GM19023 (cell line): ENCODE results near the gene SLC1A7.

Experiments used
- ATAC-seq: cut with Tn5 transposase; IDR thresholded peaks from one replicate; pipeline ENCODE4 v1.9.1; 2021; ENCODE audit warnings: mild to moderate bottlenecking, moderate library complexity; ENCODE audit not compliant: unreplicated experiment

Gene SLC1A7

DNA sequence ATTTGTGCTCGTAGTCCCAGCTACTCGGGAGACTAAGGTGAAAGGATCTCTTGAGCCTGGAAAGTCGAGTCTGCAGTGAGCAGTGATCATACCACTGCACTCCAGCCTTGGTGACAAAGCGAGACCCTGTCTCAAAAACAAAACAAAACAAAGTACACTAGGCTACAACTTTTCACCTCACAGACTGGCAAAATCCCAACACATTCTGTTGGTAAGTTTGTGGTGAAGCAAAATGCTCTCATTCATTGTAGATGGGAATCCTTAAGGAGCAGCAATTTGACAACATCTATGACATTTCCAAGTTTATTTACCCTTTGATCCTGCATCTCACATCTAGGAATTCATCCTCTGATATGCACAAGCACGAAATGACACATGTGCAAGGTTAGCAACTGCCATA lies 20.2 kb upstream of the SLC1A7 start:
- no peak for ATAC-seq

DNA sequence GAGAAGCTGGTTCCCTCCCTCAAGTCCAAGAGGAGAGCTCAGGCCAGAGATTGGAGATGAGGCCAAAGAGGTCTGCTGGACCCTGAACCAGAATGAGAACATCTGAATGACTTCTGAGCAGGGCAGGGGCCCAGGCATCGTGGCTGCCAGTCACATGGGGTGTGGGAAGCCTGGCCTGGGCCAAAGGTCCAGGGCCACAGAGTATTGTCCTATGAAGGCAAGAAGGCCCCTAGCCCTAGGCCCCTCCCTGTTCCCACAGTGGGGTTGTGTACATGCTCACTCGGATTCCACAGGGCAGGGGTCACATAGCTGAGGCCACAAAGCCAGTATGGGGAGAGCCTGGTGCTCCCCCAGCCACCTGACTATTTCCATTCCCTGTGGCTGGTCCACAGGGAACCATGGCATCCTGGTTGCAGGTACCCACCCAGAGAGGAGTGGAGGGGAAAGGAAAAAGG lies 18.5 kb upstream of the SLC1A7 start:
- ATAC-seq, result no peak

- no peak for ATAC-seq
Measured at GRCh38 chr1:53158900-53159299, 16.5 kb upstream of the SLC1A7 start.

GRCh38 chr1:53156783-53157182 lies 14.3 kb upstream of the SLC1A7 start:
- no peak for ATAC-seq

- no peak for ATAC-seq
Measured at GRCh38 chr1:53155945-53156344, 13.5 kb upstream of the SLC1A7 start.

DNA sequence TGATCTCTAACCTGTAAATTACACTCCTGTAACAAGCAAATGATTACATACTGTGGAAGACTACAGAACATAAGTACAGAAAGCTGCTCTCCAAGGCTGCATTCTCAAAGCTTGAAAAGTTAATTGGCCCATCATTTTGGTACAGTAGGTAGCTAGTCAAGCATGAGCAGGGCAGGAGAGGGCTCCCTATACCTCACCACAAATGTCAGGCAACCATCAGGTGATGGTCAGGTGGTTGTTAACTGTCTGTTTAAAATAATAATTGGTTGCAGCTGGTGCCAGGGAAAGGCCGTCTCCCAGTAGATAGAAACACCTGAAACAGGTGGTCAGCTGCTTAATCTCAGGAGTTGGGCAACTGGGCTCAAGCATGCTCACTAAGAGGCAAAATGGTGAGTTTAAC lies 13.1 kb upstream of the SLC1A7 start:
- no peak for ATAC-seq

GRCh38 chr1:53154859-53155438 lies 12.5 kb upstream of the SLC1A7 start:
- no peak for ATAC-seq

GRCh38 chr1:53153752-53154151 lies 11.3 kb upstream of the SLC1A7 start:
- ATAC-seq, result no peak

DNA sequence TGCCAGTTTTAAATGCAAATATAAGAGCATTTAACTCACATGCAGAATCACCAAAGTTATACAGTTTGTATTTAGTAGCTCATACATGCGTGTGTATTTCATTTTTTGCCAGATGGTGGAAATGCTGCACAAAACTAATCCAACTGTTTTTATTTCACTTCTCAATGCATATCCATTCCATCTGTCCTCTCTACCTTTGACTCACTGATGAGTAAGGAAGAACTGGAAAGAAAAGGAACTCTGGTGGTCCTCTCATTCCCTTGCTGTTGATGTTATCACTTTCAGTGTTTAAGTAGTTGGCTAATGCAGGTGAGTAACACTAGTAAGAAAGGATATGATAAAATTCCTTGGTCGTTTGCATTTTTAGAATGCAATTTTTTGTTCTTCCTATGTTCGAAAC lies 5.7 kb upstream of the SLC1A7 start:
- no peak for ATAC-seq

GRCh38 chr1:53147174-53147573 lies 4.7 kb upstream of the SLC1A7 start:
- no peak for ATAC-seq

DNA sequence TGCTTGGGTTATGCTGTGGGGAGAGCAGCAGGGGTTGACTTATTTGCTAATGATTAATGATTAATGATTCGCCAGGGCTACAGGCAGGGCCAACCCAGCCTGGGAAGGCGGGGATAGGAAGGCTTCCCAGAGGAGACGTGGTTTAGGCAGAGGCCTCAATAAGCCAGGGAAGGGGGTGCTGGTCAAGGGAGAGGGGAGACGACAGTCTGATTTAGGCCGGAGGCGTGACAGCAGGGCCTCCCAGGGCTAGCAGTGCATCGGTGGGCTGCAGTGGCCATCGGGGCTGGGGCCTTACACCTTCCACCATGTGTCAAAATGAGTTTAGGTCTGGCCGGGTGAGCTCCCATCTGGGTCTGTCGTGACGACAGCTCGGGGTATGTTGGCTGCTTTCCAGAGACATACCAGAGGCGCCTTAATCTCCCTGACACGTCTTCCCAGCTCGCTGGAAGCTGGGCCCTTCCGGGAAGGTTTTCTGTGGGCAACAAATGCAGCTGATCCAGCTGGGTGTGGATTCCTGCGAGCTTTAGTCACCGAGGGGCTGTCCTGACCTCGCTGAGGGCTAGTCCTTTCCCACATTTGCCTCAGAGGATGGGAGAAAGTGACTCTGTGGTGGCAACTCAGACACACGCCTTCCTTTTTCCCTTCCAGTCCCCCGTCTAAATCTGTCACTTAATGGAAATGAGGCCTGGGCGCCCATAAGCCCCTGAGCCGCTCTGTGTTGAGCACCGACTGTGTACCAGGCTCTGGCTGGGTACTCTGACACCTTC lies 3.7 kb upstream of the SLC1A7 start:
- no peak for ATAC-seq

DNA sequence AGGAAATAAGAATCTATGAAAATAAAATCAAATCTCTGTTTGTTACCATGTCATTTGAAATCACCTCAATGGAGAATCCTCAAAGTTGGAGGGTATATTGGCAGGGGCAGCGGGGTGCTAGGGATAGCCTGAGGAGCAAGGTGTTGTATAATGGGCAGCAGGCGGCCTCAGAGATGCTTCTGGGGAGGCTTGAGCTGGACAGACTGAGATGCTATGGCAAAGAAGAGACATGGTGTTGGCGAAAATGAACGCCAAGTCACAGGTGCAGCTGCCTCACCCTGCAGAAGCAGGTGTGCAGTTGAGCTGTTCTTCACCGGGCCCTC lies 3.1 kb upstream of the SLC1A7 start:
- no peak for ATAC-seq

DNA sequence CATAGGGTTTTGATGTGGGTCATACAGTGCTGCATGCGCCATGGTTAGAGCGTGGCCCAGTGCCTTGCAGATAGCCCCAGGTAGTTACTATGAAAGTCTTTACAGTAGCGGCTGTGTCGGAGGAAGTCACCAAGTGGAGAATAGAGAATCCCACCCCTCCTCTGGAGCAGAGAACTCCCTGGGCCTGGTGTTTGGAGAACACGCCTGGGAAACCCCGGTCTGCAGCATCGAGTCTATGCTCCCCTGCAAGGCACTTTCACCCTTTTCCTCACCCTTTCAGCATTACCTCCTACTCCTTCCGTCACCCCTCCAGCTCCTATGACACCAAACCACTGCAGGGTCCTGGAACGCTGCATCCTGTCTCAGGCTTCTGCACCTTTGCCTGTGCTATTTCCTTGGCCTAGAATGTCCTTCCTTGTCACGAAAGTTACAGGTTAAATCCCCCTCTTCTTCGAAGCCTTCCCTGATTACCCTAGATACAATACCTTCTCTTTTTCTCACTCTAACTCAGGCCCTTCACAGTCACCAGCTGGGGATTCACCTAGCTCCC lies 2.7 kb upstream of the SLC1A7 start:
- no peak for ATAC-seq

DNA sequence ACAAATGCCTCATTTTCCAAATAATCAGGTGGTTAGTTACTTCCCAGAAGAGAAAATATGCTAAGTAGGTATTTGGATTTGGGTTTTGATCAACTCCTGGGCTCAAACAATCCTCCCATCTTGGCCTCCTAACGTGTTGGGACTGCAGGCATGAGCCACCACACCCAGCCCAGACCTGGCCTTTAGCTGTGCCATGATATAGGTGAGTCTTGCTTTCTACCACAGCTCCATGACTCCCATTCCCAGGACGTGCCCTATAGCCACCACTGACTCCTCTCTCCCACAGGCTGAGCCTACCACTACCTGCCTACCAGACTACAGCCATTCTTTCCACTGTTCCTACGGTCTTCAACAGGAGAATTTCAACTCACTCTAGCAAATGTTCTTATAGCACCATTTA lies 1.8 kb upstream of the SLC1A7 start:
- no peak for ATAC-seq

DNA sequence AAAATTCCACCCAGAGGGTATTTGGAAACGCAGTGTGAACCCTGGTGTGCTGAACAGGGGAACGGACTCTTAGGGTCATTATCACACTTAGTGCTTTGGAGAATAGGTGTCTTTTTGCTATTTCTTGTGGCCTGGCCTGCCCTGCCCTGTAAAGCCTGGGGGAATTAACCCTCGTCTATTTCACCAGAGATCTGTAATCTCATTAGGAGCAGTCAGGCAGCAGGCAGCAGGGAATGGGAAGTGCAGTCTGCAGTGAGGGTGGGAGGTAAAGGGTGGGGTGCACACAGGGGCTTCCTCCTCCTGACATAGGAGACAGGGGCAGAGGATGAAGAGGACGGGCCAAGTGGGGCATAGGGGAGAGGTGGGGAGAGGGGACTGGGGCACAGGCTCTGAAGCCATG lies 1.1 kb upstream of the SLC1A7 start:
- no peak for ATAC-seq

DNA sequence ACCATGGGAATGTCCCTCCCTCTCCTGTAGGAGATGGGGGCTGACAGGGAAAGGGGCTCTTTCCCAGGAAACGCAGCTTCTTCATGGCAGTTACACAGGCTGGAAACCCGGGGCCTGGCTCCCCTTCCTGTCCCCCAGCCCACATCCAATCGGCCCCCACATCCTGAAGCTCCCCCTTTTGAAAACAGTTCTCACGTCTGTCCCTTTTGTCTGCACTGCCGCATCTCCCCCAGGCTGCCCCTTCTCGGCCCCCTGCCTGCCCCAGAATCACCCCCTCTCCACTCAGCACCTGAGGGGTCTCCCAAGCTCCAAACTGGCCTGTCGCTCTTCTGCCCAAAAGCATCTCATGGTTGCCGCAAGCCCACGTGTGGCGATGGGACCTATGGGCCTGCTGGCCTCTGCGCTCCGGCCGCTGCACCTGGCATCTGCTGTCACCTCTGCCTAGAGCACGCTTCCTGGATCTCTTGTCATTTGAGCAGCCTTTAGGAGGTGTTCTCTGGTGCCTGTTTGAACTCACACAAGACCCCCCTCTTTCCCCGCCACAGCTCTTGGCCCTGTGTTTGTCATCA lies 867 bp downstream of the SLC1A7 start:
- no peak for ATAC-seq

DNA sequence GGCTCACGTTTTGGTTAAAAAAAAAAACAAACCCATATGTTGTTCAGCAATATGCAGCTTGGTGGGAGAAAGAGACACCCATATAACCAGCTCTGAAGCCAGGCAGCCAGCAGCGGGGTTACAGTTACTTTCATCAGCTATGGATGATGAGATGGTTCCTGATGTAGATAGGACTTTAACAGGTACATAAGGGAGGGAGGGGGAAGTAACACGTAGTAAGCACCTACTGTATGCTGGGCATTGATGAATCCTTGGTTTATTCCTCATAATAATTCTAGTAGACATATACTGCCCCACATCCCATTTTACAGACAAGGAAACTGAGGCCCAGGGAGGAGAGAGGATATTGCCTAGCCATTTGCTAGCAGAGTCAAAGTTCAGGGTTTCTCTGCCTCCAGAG lies 2.0 kb downstream of the SLC1A7 start:
- ATAC-seq, result no peak

DNA sequence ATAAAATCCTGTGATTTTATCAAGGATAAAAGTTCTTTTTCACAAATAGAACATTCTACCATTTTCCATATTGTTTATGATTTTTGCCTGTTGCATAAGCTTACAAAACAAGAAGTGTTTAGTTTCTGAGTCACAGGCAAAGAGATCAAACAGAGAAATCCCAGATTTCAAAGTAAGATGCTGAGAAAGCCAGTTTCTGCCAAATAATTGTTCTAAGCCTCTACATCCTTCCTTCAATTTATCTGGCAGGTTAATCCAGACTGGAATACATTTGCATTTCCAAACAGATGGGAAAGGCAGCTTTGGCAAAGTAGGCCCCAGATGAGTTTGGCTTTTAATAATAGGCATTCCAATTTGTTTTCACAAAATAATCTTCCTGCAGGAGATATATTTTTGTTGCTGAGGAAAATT lies 2.5 kb downstream of the SLC1A7 start:
- ATAC-seq, result no peak

- ATAC-seq, result no peak
Measured at GRCh38 chr1:53138991-53139884, 3.2 kb downstream of the SLC1A7 start.

GRCh38 chr1:53137729-53138128 lies 4.7 kb downstream of the SLC1A7 start:
- no peak for ATAC-seq

GRCh38 chr1:53135735-53136114 lies 6.7 kb downstream of the SLC1A7 start:
- no peak for ATAC-seq
